ENCODE data around the gene TIGD3.
A peak's percentile ranks its signal among the peaks of the same experiment; 100 is the strongest.

Gene TIGD3

DNA sequence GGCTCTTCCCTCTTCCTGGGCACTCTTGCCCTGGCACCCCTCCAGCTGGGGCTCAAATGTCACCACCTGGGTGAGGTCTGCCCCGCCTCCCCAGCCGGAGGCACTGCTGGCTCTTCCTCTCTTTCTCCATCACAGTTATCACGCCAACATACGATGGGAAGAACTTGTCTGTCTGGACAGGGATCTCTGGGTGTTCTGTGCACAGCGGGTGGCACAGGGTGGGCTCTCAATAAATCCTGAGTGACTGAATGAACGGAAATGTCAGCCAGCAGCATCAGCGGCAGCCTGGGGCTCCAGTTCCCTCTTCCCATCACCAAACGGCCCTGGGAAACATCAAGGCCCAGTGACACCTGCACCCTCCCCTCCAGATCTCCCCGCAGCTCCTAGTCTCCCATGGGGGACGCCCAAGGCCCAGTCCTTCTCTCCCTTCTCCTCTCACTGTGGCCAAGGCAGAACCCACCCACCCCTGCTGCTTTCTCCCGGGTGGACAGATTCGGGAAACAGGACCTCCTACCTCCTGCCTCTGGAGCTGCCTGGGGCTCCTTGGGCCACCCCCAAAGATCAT lies 28.3 kb downstream of the TIGD3 start:
- Histone ChIP-seq H3K9ac (ENCODE audit: low read length) (peak overlapping the region; percentile 77), H2AFZ (ENCODE audit: low read length) (no peak overlapping the region), H3K9me3 (ENCODE audit: low read length) (no peaks in the 10 kb centered on the region), H3K79me2 (ENCODE audit: insufficient read depth, low read length) (no peaks in the 10 kb centered on the region), H3K9me2 (ENCODE audit: low read depth, low read length) (no peaks in the 10 kb centered on the region), H3K4me1 (ENCODE audit: insufficient read depth, low read length, severe bottlenecking) (peaks cover 53% of the 10 kb centered on the region), H3F3A (ENCODE audit: insufficient read depth, low read length) (no peaks in the 10 kb centered on the region), H4K20me1 (ENCODE audit: insufficient read depth, low read length) (no peaks in the 10 kb centered on the region), H3K4me2 (ENCODE audit: low read length) (peak overlapping the region; percentile 73), H3K36me3 (ENCODE audit: insufficient read depth, low read length) (no peaks in the 10 kb centered on the region), H3K27me3 (ENCODE audit: insufficient read depth, low read length) (no peaks in the 10 kb centered on the region), H3K4me3 (ENCODE audit: low read depth, low read length, poor library complexity, severe bottlenecking) (peak overlapping the region; percentile 65), H3K27ac (ENCODE audit: low read depth, low read length, poor library complexity, severe bottlenecking) (peak overlapping the region; percentile 89)
- TF ChIP-seq, protein P1, sequence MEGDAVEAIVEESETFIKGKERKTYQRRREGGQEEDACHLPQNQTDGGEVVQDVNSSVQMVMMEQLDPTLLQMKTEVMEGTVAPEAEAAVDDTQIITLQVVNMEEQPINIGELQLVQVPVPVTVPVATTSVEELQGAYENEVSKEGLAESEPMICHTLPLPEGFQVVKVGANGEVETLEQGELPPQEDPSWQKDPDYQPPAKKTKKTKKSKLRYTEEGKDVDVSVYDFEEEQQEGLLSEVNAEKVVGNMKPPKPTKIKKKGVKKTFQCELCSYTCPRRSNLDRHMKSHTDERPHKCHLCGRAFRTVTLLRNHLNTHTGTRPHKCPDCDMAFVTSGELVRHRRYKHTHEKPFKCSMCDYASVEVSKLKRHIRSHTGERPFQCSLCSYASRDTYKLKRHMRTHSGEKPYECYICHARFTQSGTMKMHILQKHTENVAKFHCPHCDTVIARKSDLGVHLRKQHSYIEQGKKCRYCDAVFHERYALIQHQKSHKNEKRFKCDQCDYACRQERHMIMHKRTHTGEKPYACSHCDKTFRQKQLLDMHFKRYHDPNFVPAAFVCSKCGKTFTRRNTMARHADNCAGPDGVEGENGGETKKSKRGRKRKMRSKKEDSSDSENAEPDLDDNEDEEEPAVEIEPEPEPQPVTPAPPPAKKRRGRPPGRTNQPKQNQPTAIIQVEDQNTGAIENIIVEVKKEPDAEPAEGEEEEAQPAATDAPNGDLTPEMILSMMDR (IDR thresholded peaks at IDR 0.05; ENCODE audit: low read length), result no peak
- TF ChIP-seq EZH2 (IDR thresholded peaks at IDR 0.05; ENCODE audit: borderline replicate concordance, low read length), result no peak

DNA sequence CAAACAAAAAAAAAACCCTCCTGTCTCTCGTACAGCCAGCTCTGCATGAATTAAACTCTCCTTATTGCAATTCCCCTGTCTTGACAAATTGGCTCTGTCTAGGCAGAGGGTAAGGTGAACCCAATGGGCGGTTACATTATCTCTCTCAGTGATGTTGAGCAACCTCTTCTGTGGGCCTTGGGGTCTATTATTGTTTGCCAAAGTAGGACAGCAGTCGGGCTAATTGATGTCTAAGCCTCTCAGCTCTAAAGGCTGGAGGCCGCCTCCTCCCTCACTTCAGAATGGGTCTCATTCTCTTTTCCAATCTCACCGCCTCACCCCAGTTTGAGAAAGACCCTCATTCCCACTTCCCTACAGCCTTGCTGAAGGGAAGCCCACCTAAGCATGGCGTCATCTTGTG lies 29.2 kb downstream of the TIGD3 start:
- Histone ChIP-seq H3K9me3 (ENCODE audit: low read length) (no peaks in the 10 kb centered on the region), H3K27ac (ENCODE audit: low read depth, low read length, poor library complexity, severe bottlenecking) (peak overlapping the region; percentile 69), H3F3A (ENCODE audit: insufficient read depth, low read length) (no peaks in the 10 kb centered on the region), H3K27me3 (ENCODE audit: insufficient read depth, low read length) (no peaks in the 10 kb centered on the region), H3K4me1 (ENCODE audit: insufficient read depth, low read length, severe bottlenecking) (peaks cover 53% of the 10 kb centered on the region), H2AFZ (ENCODE audit: low read length) (no peak overlapping the region), H3K4me2 (ENCODE audit: low read length) (no peak overlapping the region), H3K79me2 (ENCODE audit: insufficient read depth, low read length) (no peaks in the 10 kb centered on the region), H4K20me1 (ENCODE audit: insufficient read depth, low read length) (no peaks in the 10 kb centered on the region), H3K9me2 (ENCODE audit: low read depth, low read length) (no peaks in the 10 kb centered on the region), H3K36me3 (ENCODE audit: insufficient read depth, low read length) (peaks cover under 1% of the 10 kb centered on the region; the same call in 1 of the 2 replicates), H3K9ac (ENCODE audit: low read length) (no peak overlapping the region), H3K4me3 (ENCODE audit: low read depth, low read length, poor library complexity, severe bottlenecking) (no peak overlapping the region)
- no peak for TF ChIP-seq EZH2 (IDR thresholded peaks at IDR 0.05; ENCODE audit: borderline replicate concordance, low read length)
- TF ChIP-seq, protein P1 (IDR thresholded peaks at IDR 0.05; ENCODE audit: low read length), result no peak

DNA sequence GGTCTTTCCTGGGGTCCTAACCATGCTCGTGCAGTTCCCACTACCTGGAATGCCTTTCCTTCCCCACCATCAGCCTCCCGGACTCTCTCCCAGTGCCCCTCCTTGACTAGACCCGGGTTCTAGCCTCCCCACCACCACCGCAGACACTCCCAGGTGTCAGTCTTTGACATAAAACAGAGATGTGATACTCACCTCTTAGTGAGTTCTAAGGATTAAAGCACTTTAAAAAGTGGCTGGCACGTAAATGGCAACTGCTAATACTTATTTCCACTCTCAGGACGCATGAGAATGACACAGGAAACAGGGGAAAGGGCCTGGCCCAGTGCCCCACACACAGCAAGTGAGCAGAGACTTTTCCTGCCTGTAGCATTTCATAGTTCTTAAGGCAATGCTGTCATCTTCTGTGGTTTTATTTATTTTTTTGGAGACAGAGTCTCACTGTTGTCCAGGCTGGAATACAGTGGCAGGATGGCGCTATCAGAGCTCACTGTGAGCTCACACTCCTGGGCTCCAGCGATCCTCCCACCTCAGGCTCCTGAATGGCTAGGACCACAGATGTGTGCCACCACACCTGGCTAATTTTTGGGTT lies 29.8 kb downstream of the TIGD3 start:
- peaks cover 7% of the 10 kb centered on the region; the same call in 1 of the 2 replicates for H3K36me3 ChIP-seq (ENCODE audit: insufficient read depth, low read length)
- no peaks in the 10 kb centered on the region for H3K9me3 ChIP-seq (ENCODE audit: low read length)
- peaks cover 58% of the 10 kb centered on the region for H3K4me1 ChIP-seq (ENCODE audit: insufficient read depth, low read length, severe bottlenecking)
- no peaks in the 10 kb centered on the region for H3F3A ChIP-seq (ENCODE audit: insufficient read depth, low read length)
- H3K79me2 ChIP-seq (ENCODE audit: insufficient read depth, low read length), result no peaks in the 10 kb centered on the region
- H3K27ac ChIP-seq (ENCODE audit: low read depth, low read length, poor library complexity, severe bottlenecking), result peak overlapping the region; percentile 69
- no peak overlapping the region for H3K4me3 ChIP-seq (ENCODE audit: low read depth, low read length, poor library complexity, severe bottlenecking)
- H3K9me2 ChIP-seq (ENCODE audit: low read depth, low read length), result no peaks in the 10 kb centered on the region
- no peaks in the 10 kb centered on the region for H3K27me3 ChIP-seq (ENCODE audit: insufficient read depth, low read length)
- H3K4me2 ChIP-seq (ENCODE audit: low read length), result no peak overlapping the region
- no peak overlapping the region for H3K9ac ChIP-seq (ENCODE audit: low read length)
- no peak overlapping the region for H2AFZ ChIP-seq (ENCODE audit: low read length)
- TF ChIP-seq, protein P1 (IDR thresholded peaks at IDR 0.05; ENCODE audit: low read length), result no peak
- TF ChIP-seq EZH2 (IDR thresholded peaks at IDR 0.05; ENCODE audit: borderline replicate concordance, low read length), result no peak
- no peaks in the 10 kb centered on the region for H4K20me1 ChIP-seq (ENCODE audit: insufficient read depth, low read length)
